ENCODE data around the gene PDE4B.

PDE4B gene

GRCh38 chr1:66250075-66250474 is 457.4 kb downstream of the PDE4B start:
- Histone ChIP-seq H3K4me2 (ENCODE audit: low read length) (no peak overlapping the region), H2AFZ (no peak overlapping the region), H3K9ac (no peak overlapping the region), H3K4me1 (no peaks in the 10 kb centered on the region), H3K9me3 (ENCODE audit: control insufficient read depth, low read length) (no peaks in the 10 kb centered on the region), H3K27me3 (ENCODE audit: control insufficient read depth, insufficient read depth, low read length) (no peaks in the 10 kb centered on the region), H3K79me2 (no peaks in the 10 kb centered on the region), H3K4me3 (ENCODE audit: low read depth, low read length) (no peak overlapping the region), H3K27ac (no peak overlapping the region), H3K36me3 (ENCODE audit: control insufficient read depth, insufficient read depth, low read length) (no peaks in the 10 kb centered on the region)
- no peak for TF ChIP-seq CTCF (IDR thresholded peaks at IDR 0.05)

GRCh38 chr1:66250478-66250877 is 457.8 kb downstream of the PDE4B start:
- H3K9me3 ChIP-seq (ENCODE audit: control insufficient read depth, low read length), result no peaks in the 10 kb centered on the region
- H3K36me3 ChIP-seq (ENCODE audit: control insufficient read depth, insufficient read depth, low read length), result no peaks in the 10 kb centered on the region
- H3K4me2 ChIP-seq (ENCODE audit: low read length), result no peak overlapping the region
- H3K4me3 ChIP-seq (ENCODE audit: low read depth, low read length), result no peak overlapping the region
- no peak overlapping the region for H2AFZ ChIP-seq
- H3K27me3 ChIP-seq (ENCODE audit: control insufficient read depth, insufficient read depth, low read length), result no peaks in the 10 kb centered on the region
- no peaks in the 10 kb centered on the region for H3K79me2 ChIP-seq
- no peak for TF ChIP-seq CTCF (IDR thresholded peaks at IDR 0.05)
- H3K9ac ChIP-seq, result no peak overlapping the region
- H3K27ac ChIP-seq, result no peak overlapping the region
- H3K4me1 ChIP-seq, result no peaks in the 10 kb centered on the region

- TF ChIP-seq CTCF (IDR thresholded peaks at IDR 0.05), result no peak
These were observed 458.9 kb downstream of the PDE4B start for GRCh38 chr1:66251546-66251945.

GRCh38 chr1:66253330-66253921 is 460.7 kb downstream of the PDE4B start:
- H3K4me2 ChIP-seq (ENCODE audit: low read length), result no peak overlapping the region
- no peaks in the 10 kb centered on the region for H3K4me1 ChIP-seq
- H3K4me3 ChIP-seq (ENCODE audit: low read depth, low read length), result no peak overlapping the region
- H3K9ac ChIP-seq, result no peak overlapping the region
- H2AFZ ChIP-seq, result no peak overlapping the region
- H3K9me3 ChIP-seq (ENCODE audit: control insufficient read depth, low read length), result no peaks in the 10 kb centered on the region
- H3K27ac ChIP-seq, result no peak overlapping the region
- peak; percentile 44 for TF ChIP-seq CTCF (IDR thresholded peaks at IDR 0.05)
- no peaks in the 10 kb centered on the region for H3K79me2 ChIP-seq
- no peaks in the 10 kb centered on the region for H3K36me3 ChIP-seq (ENCODE audit: control insufficient read depth, insufficient read depth, low read length)
- H3K27me3 ChIP-seq (ENCODE audit: control insufficient read depth, insufficient read depth, low read length), result no peaks in the 10 kb centered on the region

More at GRCh38 chr1:66251546-66251945, 458.9 kb downstream of the PDE4B start:
- Histone ChIP-seq H2AFZ (no peak overlapping the region), H3K9me3 (ENCODE audit: control insufficient read depth, low read length) (no peaks in the 10 kb centered on the region), H3K4me1 (no peaks in the 10 kb centered on the region), H3K4me2 (ENCODE audit: low read length) (no peak overlapping the region), H3K79me2 (no peaks in the 10 kb centered on the region), H3K27me3 (ENCODE audit: control insufficient read depth, insufficient read depth, low read length) (no peaks in the 10 kb centered on the region), H3K4me3 (ENCODE audit: low read depth, low read length) (no peak overlapping the region), H3K36me3 (ENCODE audit: control insufficient read depth, insufficient read depth, low read length) (no peaks in the 10 kb centered on the region), H3K9ac (no peak overlapping the region), H3K27ac (no peak overlapping the region)

- Histone ChIP-seq H3K4me2 (ENCODE audit: low read length) (no peak overlapping the region), H3K36me3 (ENCODE audit: control insufficient read depth, insufficient read depth, low read length) (no peaks in the 10 kb centered on the region), H3K4me3 (ENCODE audit: low read depth, low read length) (no peak overlapping the region), H3K9me3 (ENCODE audit: control insufficient read depth, low read length) (no peaks in the 10 kb centered on the region), H3K9ac (no peak overlapping the region), H2AFZ (no peak overlapping the region), H3K27me3 (ENCODE audit: control insufficient read depth, insufficient read depth, low read length) (no peaks in the 10 kb centered on the region), H3K4me1 (no peaks in the 10 kb centered on the region), H3K27ac (no peak overlapping the region), H3K79me2 (no peaks in the 10 kb centered on the region)
- no peak for TF ChIP-seq CTCF (IDR thresholded peaks at IDR 0.05)
These were observed 462.1 kb downstream of the PDE4B start for GRCh38 chr1:66254785-66255184.

Data from parathyroid adenoma (tissue), 2 donors.